ENCODE data around the gene RFTN1. TPM values are rescaled to one million over a fixed set of nuclear protein-coding genes. Genes with fewer than 3 reads are reported as not detected.
A peak's percentile ranks its signal among the peaks of the same experiment; 100 is the strongest.

The RFTN1 gene
- total and polyA plus RNA-seq, 11 donors, result 17.1 to 40.8 (median 26.4) TPM

DNA sequence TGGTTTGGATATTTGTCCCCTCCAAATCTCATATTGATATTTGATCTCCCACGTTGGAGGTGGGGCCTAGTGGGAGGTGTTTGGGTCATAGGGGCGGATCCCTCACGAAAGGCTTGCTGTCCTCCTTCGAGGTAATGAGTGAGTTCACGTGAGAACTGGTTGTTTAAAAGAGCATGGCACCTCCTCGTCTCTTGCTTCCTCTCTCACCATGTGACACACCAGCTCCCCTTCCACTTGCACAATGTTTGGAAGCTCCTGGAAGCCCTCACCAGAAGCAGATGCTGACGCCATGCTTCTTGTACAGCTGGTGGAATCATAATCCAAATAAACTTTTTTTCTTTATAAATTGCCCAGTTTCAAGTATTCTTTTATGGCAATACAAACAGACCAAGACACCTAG, 38.6 kb downstream of the RFTN1 start:
- ATAC-seq (peak in 2 of 4 donors; percentile 29 to 32), DNase-seq (no peak)
- Histone ChIP-seq H3K36me3 (peaks cover 0 to 34% (median 11%) of the 10 kb centered on the region in 9 donors), H3K9me3 (peaks cover 0 to 15% (median 4%) of the 10 kb centered on the region in 12 donors), H3K27ac (peak overlapping the region in 2 of 12 donors; percentile 16 to 26), H3K4me3 (no peak overlapping the region), H3K4me1 (peaks cover 0 to 41% (median 11%) of the 10 kb centered on the region in 12 donors), H3K27me3 (no peaks in the 10 kb centered on the region)
- 70 to 77% (median 76%) methylated on average over 7 of the region's 7 CpGs for WGBS, 4 donors
- no peak for TF ChIP-seq POLR2A (IDR thresholded peaks at IDR 0.05)
- TF ChIP-seq, protein P1, sequence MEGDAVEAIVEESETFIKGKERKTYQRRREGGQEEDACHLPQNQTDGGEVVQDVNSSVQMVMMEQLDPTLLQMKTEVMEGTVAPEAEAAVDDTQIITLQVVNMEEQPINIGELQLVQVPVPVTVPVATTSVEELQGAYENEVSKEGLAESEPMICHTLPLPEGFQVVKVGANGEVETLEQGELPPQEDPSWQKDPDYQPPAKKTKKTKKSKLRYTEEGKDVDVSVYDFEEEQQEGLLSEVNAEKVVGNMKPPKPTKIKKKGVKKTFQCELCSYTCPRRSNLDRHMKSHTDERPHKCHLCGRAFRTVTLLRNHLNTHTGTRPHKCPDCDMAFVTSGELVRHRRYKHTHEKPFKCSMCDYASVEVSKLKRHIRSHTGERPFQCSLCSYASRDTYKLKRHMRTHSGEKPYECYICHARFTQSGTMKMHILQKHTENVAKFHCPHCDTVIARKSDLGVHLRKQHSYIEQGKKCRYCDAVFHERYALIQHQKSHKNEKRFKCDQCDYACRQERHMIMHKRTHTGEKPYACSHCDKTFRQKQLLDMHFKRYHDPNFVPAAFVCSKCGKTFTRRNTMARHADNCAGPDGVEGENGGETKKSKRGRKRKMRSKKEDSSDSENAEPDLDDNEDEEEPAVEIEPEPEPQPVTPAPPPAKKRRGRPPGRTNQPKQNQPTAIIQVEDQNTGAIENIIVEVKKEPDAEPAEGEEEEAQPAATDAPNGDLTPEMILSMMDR (IDR thresholded peaks at IDR 0.05), result no peak
- intact Hi-C loops (cut with DNase I), result no loop called here

DNA sequence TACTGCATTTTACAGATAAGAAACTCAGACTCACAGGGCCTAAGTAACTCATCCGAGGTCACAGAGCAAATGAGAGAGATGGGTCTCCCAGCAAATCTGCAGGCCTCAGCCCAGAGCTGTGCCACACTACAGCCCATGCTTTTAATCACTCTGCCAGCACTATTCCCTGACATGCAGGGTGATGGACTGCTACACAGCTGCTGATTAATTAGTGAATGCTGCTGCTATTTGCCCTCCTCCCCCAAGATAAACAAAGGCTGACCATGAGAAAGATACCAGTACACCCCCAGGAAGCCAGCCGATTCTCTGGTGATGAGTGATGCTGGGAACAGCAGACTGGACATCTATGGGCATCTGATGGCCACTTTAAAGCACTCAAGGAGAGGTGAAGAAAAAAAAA, 39.3 kb downstream of the RFTN1 start:
- Histone ChIP-seq H3K36me3 (peaks cover 0 to 27% (median 5%) of the 10 kb centered on the region in 9 donors), H3K27ac (peak overlapping the region in 2 of 12 donors; percentile 68 to 74), H3K9me3 (peaks cover 0 to 15% (median 4%) of the 10 kb centered on the region in 12 donors), H3K27me3 (no peaks in the 10 kb centered on the region), H3K4me3 (no peak overlapping the region), H3K4me1 (peaks cover 0 to 44% (median 16%) of the 10 kb centered on the region in 12 donors)
- 51 to 73% (median 59%) methylated on average over 2 of the region's 2 CpGs for WGBS, 4 donors
- ATAC-seq (no peak), DNase-seq (no peak)
- intact Hi-C loops (cut with DNase I), result no loop called here
- TF ChIP-seq, protein P1 (IDR thresholded peaks at IDR 0.05), result no peak
- TF ChIP-seq POLR2A (IDR thresholded peaks at IDR 0.05), result no peak

DNA sequence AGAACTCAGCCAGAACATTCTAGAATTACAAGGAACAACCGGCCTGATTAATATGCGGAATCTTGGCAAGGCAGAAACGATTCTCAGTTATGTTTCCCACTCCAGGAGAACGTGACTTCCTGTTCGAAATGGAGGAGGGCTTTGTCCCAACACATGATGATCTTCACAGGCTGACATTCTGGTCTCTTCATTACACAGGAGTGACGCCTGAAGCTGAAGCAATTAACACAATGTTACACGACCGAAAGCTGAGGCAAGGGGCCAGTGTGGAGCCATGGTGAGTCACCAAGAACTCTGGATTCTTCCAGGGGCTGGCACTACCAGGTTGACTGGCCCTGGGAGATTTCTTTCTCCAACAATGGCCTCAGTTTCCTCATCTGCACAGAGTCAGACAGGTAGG, 40.9 kb downstream of the RFTN1 start:
- peak; percentile 27 to 80 (median 52) for ATAC-seq
- H3K4me3 ChIP-seq, result no peak overlapping the region
- H3K4me1 ChIP-seq, result peaks cover 0 to 60% (median 27%) of the 10 kb centered on the region in 12 donors
- DNase-seq, result peak in 3 of 5 donors; percentile 18 to 48 (median 36)
- peaks cover 0 to 15% (median 4%) of the 10 kb centered on the region in 12 donors for H3K9me3 ChIP-seq
- H3K27me3 ChIP-seq, result no peaks in the 10 kb centered on the region
- 50 to 70% (median 56%) methylated on average over 8 of the region's 8 CpGs for WGBS, 4 donors
- intact Hi-C loops (cut with DNase I), result no loop called here
- peak overlapping the region in 10 of 12 donors; percentile 9 to 74 (median 47) for H3K27ac ChIP-seq
- H3K36me3 ChIP-seq, result peaks cover 0 to 25% (median 0%) of the 10 kb centered on the region in 9 donors
- TF ChIP-seq, protein P1 (IDR thresholded peaks at IDR 0.05), result no peak
- no peak for TF ChIP-seq POLR2A (IDR thresholded peaks at IDR 0.05)

DNA sequence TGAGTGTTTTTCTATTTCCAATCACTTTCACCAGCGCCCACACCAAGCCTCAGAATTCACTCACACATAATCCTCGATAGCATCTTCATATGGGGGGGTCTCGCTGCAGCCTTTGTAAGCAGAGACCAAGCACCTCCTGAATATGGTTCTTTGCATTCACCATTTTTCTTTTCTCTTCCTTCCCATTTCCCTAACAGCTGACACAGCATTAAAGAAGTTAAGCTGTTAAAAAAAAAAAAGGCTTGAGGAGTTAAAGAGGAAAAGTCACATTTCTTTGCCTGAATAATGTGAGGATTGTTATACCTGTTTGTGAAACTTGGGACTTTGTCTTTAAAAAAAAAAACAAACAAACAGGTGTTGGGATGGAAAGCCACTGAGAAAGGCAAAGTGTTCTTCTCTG, 41.6 kb downstream of the RFTN1 start:
- ATAC-seq (no peak), DNase-seq (no peak)
- TF ChIP-seq POLR2A (IDR thresholded peaks at IDR 0.05), result no peak
- TF ChIP-seq, protein P1 (IDR thresholded peaks at IDR 0.05), result no peak
- Histone ChIP-seq H3K4me3 (no peak overlapping the region), H3K4me1 (peaks cover 0 to 61% (median 32%) of the 10 kb centered on the region in 12 donors), H3K36me3 (peaks cover 0 to 25% (median 0%) of the 10 kb centered on the region in 9 donors), H3K27ac (peak overlapping the region in 10 of 12 donors; percentile 9 to 74 (median 47)), H3K9me3 (peaks cover 0 to 15% (median 4%) of the 10 kb centered on the region in 12 donors), H3K27me3 (no peaks in the 10 kb centered on the region)
- WGBS, 4 donors, result 95 to 97% (median 96%) methylated on average over 3 of the region's 3 CpGs
- intact Hi-C loops (cut with DNase I), result no loop called here

All from heart left ventricle (tissue), 16 donors.